Measurements from ENCODE around the gene CFDP1.

CFDP1 gene

DNA sequence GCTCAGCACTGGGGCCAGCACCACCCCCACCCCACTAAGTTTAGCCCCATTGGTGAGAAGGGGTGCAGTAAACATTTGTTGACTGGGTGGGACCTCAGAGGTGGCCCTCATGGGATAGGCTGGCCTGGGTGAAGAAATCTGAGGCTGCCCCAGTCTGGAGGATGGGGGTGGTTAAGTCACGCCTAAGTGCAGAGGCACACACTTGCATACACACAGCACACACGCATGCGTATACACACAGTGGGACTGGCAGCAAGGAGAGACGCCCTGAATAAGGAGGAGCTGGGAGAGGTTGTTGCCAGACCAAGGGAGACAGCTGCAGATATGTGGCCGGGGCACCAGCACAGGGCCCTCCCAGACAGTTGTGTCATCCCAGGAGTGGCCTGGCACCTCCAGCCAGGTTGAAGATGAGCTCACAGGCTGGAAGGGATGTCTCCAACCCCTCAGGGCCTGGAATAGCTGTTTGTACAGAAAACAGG, 178.9 kb downstream of the CFDP1 start:
- Histone ChIP-seq H3K27me3 (ENCODE audit: insufficient read depth, poor library complexity, severe bottlenecking) (peaks cover 76% of the 10 kb centered on the region), H3K27ac (replicated peaks) (no peak overlapping the region), H3K4me3 (replicated peaks; ENCODE audit: insufficient read depth, low read length) (no peak overlapping the region)
- TF ChIP-seq, protein P1, sequence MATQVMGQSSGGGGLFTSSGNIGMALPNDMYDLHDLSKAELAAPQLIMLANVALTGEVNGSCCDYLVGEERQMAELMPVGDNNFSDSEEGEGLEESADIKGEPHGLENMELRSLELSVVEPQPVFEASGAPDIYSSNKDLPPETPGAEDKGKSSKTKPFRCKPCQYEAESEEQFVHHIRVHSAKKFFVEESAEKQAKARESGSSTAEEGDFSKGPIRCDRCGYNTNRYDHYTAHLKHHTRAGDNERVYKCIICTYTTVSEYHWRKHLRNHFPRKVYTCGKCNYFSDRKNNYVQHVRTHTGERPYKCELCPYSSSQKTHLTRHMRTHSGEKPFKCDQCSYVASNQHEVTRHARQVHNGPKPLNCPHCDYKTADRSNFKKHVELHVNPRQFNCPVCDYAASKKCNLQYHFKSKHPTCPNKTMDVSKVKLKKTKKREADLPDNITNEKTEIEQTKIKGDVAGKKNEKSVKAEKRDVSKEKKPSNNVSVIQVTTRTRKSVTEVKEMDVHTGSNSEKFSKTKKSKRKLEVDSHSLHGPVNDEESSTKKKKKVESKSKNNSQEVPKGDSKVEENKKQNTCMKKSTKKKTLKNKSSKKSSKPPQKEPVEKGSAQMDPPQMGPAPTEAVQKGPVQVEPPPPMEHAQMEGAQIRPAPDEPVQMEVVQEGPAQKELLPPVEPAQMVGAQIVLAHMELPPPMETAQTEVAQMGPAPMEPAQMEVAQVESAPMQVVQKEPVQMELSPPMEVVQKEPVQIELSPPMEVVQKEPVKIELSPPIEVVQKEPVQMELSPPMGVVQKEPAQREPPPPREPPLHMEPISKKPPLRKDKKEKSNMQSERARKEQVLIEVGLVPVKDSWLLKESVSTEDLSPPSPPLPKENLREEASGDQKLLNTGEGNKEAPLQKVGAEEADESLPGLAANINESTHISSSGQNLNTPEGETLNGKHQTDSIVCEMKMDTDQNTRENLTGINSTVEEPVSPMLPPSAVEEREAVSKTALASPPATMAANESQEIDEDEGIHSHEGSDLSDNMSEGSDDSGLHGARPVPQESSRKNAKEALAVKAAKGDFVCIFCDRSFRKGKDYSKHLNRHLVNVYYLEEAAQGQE (IDR thresholded peaks at IDR 0.05; ENCODE audit: insufficient replicate concordance, low read depth) = no peak
- TF ChIP-seq POLR2AphosphoS5 (IDR thresholded peaks at IDR 0.05; ENCODE audit: low read depth) (no peak), GABPA (IDR thresholded peaks at IDR 0.05; ENCODE audit: low read depth) (no peak), SPI1 (IDR thresholded peaks at IDR 0.05; ENCODE audit: borderline replicate concordance, low read depth) (no peak)
- TF ChIP-seq, protein P2, sequence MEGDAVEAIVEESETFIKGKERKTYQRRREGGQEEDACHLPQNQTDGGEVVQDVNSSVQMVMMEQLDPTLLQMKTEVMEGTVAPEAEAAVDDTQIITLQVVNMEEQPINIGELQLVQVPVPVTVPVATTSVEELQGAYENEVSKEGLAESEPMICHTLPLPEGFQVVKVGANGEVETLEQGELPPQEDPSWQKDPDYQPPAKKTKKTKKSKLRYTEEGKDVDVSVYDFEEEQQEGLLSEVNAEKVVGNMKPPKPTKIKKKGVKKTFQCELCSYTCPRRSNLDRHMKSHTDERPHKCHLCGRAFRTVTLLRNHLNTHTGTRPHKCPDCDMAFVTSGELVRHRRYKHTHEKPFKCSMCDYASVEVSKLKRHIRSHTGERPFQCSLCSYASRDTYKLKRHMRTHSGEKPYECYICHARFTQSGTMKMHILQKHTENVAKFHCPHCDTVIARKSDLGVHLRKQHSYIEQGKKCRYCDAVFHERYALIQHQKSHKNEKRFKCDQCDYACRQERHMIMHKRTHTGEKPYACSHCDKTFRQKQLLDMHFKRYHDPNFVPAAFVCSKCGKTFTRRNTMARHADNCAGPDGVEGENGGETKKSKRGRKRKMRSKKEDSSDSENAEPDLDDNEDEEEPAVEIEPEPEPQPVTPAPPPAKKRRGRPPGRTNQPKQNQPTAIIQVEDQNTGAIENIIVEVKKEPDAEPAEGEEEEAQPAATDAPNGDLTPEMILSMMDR (IDR thresholded peaks at IDR 0.05; ENCODE audit: insufficient read depth, low read length) = no peak
- no peak for DNase-seq (ENCODE audit: low read depth in 1 of 2, low spot score in 1 of 2)

DNA sequence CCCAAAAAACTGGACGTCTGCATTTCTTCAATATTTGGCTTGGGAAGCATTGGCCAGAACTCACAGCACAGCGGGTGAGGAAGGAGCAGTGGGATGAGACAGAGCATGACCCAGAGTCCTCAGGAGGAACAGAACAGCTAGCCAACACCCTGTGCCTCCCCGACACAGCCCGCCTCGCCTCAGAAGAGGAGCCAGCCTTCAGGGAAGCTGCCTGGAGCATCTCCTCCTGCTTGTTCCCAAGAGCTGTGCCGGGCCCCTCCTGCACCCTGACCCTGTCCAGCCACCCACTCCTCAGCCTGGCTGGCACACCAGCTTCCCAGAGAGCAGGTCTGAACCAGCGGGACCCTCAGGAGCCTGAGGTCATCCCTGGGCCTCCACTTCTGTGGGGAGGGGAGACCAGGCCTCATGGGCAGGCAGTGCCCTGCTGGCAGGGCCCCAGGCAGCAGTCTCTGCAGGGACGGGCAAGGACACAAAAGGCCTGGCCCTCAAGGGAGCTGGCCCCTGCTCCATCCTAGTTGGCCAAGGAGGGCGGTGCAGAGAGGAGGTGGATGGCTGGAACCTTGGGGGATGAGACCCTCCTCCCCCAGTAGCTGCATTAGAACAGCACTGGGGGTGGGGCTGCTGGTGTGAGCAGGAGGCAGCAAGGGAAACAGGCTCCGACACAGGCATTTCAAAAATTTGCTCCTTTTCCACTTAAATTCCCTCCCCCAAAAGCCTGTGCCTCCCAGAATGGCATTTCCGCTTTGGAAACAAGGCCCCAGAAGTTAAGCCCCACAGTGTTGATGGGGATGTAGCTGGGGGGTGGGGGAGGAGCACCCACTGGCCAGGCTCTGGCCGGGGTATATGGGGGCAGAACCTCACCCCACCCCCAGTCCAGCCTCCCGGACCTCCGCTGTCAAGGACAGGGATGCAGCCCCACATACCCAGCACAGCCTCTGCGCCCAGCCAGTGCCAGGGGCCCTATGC, 180.1 kb downstream of the CFDP1 start:
- Histone ChIP-seq H3K4me3 (replicated peaks; ENCODE audit: insufficient read depth, low read length) (no peak overlapping the region), H3K27me3 (ENCODE audit: insufficient read depth, poor library complexity, severe bottlenecking) (peaks cover 81% of the 10 kb centered on the region), H3K27ac (replicated peaks) (no peak overlapping the region)
- TF ChIP-seq SPI1 (IDR thresholded peaks at IDR 0.05; ENCODE audit: borderline replicate concordance, low read depth) (no peak), GABPA (IDR thresholded peaks at IDR 0.05; ENCODE audit: low read depth) (no peak), POLR2AphosphoS5 (IDR thresholded peaks at IDR 0.05; ENCODE audit: low read depth) (no peak)
- TF ChIP-seq, protein P1 (IDR thresholded peaks at IDR 0.05; ENCODE audit: insufficient replicate concordance, low read depth) = no peak
- TF ChIP-seq, protein P2 (IDR thresholded peaks at IDR 0.05; ENCODE audit: insufficient read depth, low read length) = no peak
- DNase-seq (ENCODE audit: low read depth in 1 of 2, low spot score in 1 of 2) = no peak

DNA sequence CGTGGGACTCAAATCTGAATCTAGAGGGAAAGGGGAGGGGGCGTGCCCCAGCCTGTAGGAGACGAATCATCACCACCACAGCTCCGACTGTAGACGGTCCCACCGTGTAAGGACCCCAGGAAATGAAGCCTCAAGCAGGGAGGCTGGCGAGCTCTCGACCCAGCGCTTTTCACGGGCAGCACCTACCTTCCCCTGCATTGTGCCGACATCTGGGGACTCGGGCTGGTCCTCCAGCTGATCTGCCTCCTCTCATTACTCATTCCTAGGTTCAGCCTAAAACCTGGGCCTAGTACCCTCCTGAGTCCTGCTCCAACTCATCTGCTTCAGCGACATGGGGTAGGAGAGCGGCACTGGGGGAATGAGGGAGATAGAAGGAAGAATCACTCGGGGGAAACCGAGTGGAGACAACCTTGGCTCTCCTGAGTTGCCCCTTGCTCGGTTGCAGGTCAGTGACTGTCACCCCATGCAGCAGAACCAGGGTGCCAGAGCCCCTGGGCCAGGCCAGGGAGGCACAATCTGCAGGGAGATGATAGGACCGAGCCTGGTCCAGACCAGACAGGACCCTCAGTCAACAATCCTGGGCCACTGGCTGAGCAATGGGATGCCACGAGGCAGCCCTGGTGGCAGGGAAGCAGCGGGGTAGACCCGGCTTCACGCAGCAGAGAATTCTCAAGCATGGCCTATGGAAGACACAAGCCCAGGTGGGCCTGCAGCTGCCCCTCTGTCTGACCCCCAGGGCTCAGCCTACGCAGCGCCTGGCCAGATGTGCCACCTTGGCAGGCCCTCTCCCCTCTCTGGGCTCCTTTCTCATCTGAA, 181.0 kb downstream of the CFDP1 start:
- no peak for DNase-seq (ENCODE audit: low read depth in 1 of 2, low spot score in 1 of 2)
- H3K27me3 ChIP-seq (ENCODE audit: insufficient read depth, poor library complexity, severe bottlenecking) = peaks cover 82% of the 10 kb centered on the region
- TF ChIP-seq SPI1 (IDR thresholded peaks at IDR 0.05; ENCODE audit: borderline replicate concordance, low read depth) (no peak), GABPA (IDR thresholded peaks at IDR 0.05; ENCODE audit: low read depth) (no peak), POLR2AphosphoS5 (IDR thresholded peaks at IDR 0.05; ENCODE audit: low read depth) (no peak)
- TF ChIP-seq, protein P2 (IDR thresholded peaks at IDR 0.05; ENCODE audit: insufficient read depth, low read length) = no peak
- TF ChIP-seq, protein P1 (IDR thresholded peaks at IDR 0.05; ENCODE audit: insufficient replicate concordance, low read depth) = no peak
- H3K4me3 ChIP-seq (replicated peaks; ENCODE audit: insufficient read depth, low read length) = no peak overlapping the region
- no peak overlapping the region for H3K27ac ChIP-seq (replicated peaks)
